Neuron (in vitro differentiated cells): ENCODE data around the gene SDK2.
"Not testable (repeated sequence)": the region's sequence is repeated elsewhere in the genome, so short reads cannot be mapped to it uniquely, and the experiment has no call there.

Experiments
- H2AFZ ChIP-seq: one replicate; pipeline ENCODE4 v1.6.1; 2013; ENCODE audit warnings: low read depth, mild to moderate bottlenecking, inconsistent platforms, low read length, moderate library complexity
- H3K27me3 ChIP-seq: one replicate; pipeline ENCODE4 v1.6.1; 2013; ENCODE audit warnings: low read length; ENCODE audit not compliant: insufficient read depth
- H3K36me3 ChIP-seq: one replicate; pipeline ENCODE4 v1.6.1; 2013; ENCODE audit warnings: low read length; ENCODE audit not compliant: insufficient read depth
- H3K4me1 ChIP-seq: one replicate; pipeline ENCODE4 v1.6.1; 2013; ENCODE audit warnings: low read length; ENCODE audit not compliant: insufficient read depth
- H3K4me3 ChIP-seq: 2 replicates; pipeline ENCODE4 v1.5.1; 2013; ENCODE audit warnings: mild to moderate bottlenecking, low read length, moderate library complexity
- H3K9me3 ChIP-seq: one replicate; pipeline ENCODE4 v1.6.1; 2013; ENCODE audit warnings: low read length

The SDK2 gene

GRCh38 chr17:73318427-73318813 lies 325.8 kb downstream of the SDK2 start:
- peaks cover 19% of the 10 kb centered on the region for H3K4me1 ChIP-seq

DNA sequence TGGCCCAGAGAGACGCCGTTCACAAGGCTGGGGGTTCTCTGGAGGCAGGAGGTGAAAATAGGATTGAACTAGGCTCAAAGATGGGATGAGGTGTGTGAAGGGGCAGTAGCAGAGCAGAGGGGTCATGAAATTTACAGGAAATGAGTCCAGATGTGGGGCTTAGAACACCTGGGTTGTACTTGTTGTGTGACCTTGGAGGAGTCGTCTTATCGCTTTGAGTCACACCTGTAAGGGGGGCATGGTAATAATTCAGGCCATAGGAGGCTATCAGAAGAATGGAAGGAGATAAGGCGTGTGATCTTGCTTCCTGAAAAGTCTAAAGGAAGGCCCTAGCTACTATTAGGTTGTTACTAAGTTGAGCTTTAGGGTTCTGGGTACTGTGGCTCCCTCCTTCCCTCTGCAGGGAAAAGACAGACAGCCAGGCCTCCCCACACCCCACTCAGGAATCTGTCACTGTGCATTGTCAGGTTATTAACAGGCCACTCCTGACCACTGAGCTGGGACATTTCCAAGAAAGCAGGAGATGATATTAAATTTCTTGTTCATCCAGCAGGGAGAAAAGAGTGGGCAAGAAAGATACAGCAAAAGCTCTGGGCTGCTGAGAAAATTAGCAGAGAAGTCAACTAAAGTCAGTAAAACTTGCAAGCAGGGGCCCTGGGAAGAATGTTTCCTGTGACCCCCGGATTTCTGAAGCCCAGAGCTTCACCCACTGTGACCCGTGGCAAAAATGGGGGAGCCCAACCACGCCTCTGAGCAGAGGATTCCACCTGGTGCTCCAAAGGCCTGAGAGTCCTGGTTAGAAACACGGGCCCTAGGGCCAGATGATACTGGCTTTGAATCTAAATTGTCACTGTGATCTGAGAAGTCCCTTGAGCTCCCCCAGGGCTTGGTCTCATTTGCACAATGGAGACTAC lies 326.5 kb downstream of the SDK2 start:
- no peaks in the 10 kb centered on the region for H3K9me3 ChIP-seq
- H2AFZ ChIP-seq, result no peak overlapping the region
- peaks cover 21% of the 10 kb centered on the region for H3K4me1 ChIP-seq
- H3K27me3 ChIP-seq, result no peaks in the 10 kb centered on the region
- no peaks in the 10 kb centered on the region for H3K36me3 ChIP-seq
- no peak overlapping the region for H3K4me3 ChIP-seq

More at GRCh38 chr17:73318427-73318813, 325.8 kb downstream of the SDK2 start:
- no peaks in the 10 kb centered on the region for H3K27me3 ChIP-seq
- no peaks in the 10 kb centered on the region for H3K9me3 ChIP-seq
- no peak overlapping the region for H2AFZ ChIP-seq
- H3K4me3 ChIP-seq, result no peak overlapping the region
- H3K36me3 ChIP-seq, result no peaks in the 10 kb centered on the region

GRCh38 chr17:73316919-73317505 lies 327.2 kb downstream of the SDK2 start:
- Histone ChIP-seq H3K4me3 (no peak overlapping the region), H3K4me1 (peaks cover 27% of the 10 kb centered on the region), H2AFZ (no peak overlapping the region), H3K9me3 (no peaks in the 10 kb centered on the region), H3K36me3 (no peaks in the 10 kb centered on the region), H3K27me3 (no peaks in the 10 kb centered on the region)

GRCh38 chr17:73315471-73315870 lies 328.8 kb downstream of the SDK2 start:
- H3K4me3 ChIP-seq, result no peak overlapping the region
- H3K27me3 ChIP-seq, result no peaks in the 10 kb centered on the region
- H3K4me1 ChIP-seq, result peaks cover 21% of the 10 kb centered on the region
- no peaks in the 10 kb centered on the region for H3K36me3 ChIP-seq
- H2AFZ ChIP-seq, result no peak overlapping the region
- no peaks in the 10 kb centered on the region for H3K9me3 ChIP-seq

GRCh38 chr17:73313526-73314127 lies 330.6 kb downstream of the SDK2 start:
- no peaks in the 10 kb centered on the region for H3K9me3 ChIP-seq
- peaks cover 31% of the 10 kb centered on the region for H3K4me1 ChIP-seq
- no peak overlapping the region for H3K4me3 ChIP-seq
- no peaks in the 10 kb centered on the region for H3K27me3 ChIP-seq
- no peaks in the 10 kb centered on the region for H3K36me3 ChIP-seq
- H2AFZ ChIP-seq, result no peak overlapping the region

GRCh38 chr17:73312887-73313286 lies 331.4 kb downstream of the SDK2 start:
- H3K4me3 ChIP-seq, result not testable (repeated sequence)

DNA sequence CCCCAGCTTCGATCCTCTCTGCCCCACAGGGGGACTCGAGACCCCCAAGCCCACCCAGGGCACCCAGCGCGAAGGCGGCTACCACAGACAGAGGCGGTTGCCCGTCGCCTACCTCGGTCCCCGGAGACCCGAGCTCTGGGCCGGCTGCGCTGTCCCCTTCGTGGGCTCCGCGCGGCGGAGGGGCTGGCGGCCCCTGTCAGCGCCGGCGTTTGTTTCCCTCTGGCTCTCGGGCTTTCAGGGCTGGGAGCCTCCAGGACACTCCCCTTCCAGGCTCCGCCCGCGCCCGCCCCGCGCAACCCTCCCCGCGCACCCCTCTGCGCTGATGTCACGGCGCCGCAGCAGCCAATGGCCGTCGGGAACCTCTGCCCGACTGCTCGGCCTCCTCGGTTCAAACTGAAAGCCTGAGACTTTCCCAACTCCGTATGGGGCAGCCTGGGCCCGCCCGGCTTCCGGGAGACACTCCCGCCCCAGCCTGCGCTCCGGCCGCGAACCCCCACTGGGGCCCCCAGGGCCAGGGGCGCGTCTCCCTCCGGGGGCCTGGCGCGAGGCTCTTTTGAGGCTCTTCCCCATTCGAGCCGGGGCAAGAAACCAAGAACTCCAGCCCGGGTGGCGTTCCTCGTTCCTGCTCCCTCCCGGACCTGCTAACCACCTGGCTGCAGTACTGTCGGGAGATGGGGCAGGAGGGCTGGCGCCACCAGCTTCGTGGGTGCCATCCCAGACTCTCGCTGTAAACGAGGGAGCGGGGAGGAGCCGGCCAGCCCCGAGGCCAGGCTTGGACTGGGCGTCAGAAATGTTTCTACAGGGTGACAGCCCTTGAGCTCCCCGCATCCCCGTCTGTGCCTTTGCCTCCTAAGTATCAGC lies 332.2 kb downstream of the SDK2 start, which contains the start of gene CDC42EP4:
TSS of gene CDC42EP4 (minus strand) at position 221 of the 861 bp plus-strand sequence. CDS start 25,501 bp downstream, outside the sequence.
- Histone ChIP-seq H3K4me1 (peaks cover 27% of the 10 kb centered on the region), H3K36me3 (no peaks in the 10 kb centered on the region), H3K4me3 (peak within 1 kb of the TSS; percentile 98), H2AFZ (peak within 1 kb of the TSS; percentile 80), H3K9me3 (no peaks in the 10 kb centered on the region), H3K27me3 (no peaks in the 10 kb centered on the region)

More at GRCh38 chr17:73312887-73313286, 331.4 kb downstream of the SDK2 start:
- not testable (repeated sequence) for H3K9me3 ChIP-seq, H2AFZ ChIP-seq, H3K36me3 ChIP-seq, H3K27me3 ChIP-seq
- peaks cover 32% of the 10 kb centered on the region for H3K4me1 ChIP-seq

- Histone ChIP-seq H3K4me1 (peaks cover 27% of the 10 kb centered on the region), H3K9me3 (no peaks in the 10 kb centered on the region), H3K4me3 (peak overlapping the region; percentile 98), H3K36me3 (no peaks in the 10 kb centered on the region), H2AFZ (peak overlapping the region; percentile 80), H3K27me3 (no peaks in the 10 kb centered on the region)
These were observed 332.8 kb downstream of the SDK2 start for GRCh38 chr17:73311428-73311780.

GRCh38 chr17:73309727-73310596 lies 334.3 kb downstream of the SDK2 start:
- H3K36me3 ChIP-seq, result no peaks in the 10 kb centered on the region
- peaks cover 27% of the 10 kb centered on the region for H3K4me1 ChIP-seq
- H3K9me3 ChIP-seq, result no peaks in the 10 kb centered on the region
- H2AFZ ChIP-seq, result peak overlapping the region; percentile 19
- peak overlapping the region; percentile 98 for H3K4me3 ChIP-seq
- H3K27me3 ChIP-seq, result no peaks in the 10 kb centered on the region

DNA sequence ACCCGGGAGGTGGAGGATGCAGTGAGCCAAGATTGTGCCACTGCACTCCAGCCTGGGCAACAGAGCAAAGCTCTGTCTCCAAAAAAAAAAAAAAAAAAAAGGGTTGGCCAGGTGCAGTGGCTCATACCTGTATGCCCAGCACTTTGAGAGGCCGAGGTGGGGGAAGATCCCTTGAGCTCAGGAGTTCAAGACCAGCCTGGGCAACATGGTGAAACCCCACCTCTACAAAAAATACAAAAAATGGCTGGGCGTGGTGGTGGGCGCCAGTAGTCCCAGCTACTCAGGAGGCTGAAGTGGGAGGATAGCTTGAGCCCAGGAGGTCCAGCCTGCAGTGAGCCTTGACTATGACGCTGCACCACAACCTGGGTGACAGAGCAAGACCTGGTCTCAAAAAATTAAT lies 335.3 kb downstream of the SDK2 start:
- not testable (repeated sequence) for H3K36me3 ChIP-seq, H3K4me3 ChIP-seq, H2AFZ ChIP-seq, H3K27me3 ChIP-seq, H3K9me3 ChIP-seq
- H3K4me1 ChIP-seq, result peaks cover 27% of the 10 kb centered on the region

- H2AFZ ChIP-seq, result no peak overlapping the region
- no peaks in the 10 kb centered on the region for H3K36me3 ChIP-seq
- no peak overlapping the region for H3K4me3 ChIP-seq
- no peaks in the 10 kb centered on the region for H3K9me3 ChIP-seq
- no peaks in the 10 kb centered on the region for H3K27me3 ChIP-seq
- H3K4me1 ChIP-seq, result peaks cover 24% of the 10 kb centered on the region
These were observed 336.0 kb downstream of the SDK2 start for GRCh38 chr17:73308017-73308823.
